Caco-2 (cell line): ENCODE results near the gene DOK1. TPM values are rescaled to one million over a fixed set of nuclear protein-coding genes. Genes with fewer than 3 reads are reported as not detected.

Source experiments
- BruUV-seq: library from RNA; stranded (reverse); fragments of 400-500 nt; replicated peaks from 2 replicates; lab custom pipeline; 2021; lab: Mats Ljungman, UMichigan
- CTCF ChIA-PET: fragments of 300-600 bp; sonication (Branson Sonifier 250); formaldehyde crosslinking; loops from one replicate; lab custom pipeline; 2022; ENCODE audit warnings: antibody characterized with exemption; lab: Charles Lee
- POLR2A ChIA-PET: fragments of 300-600 bp; sonication (Branson Sonifier 250); formaldehyde crosslinking; loops from one replicate; lab custom pipeline; 2022; ENCODE audit warnings: antibody characterized with exemption; lab: Charles Lee
- DNase-seq, 2 experiments: peaks; one replicate each; pipeline versions ENCODE4 v3.0.0 to v3.0.0-alpha.2; 2020 to 2022
- H3K27me3 ChIP-seq: replicated peaks from 2 replicates; pipeline ENCODE4 v1.6.0; 2011; ENCODE audit warnings: low read length; ENCODE audit not compliant: control insufficient read depth, insufficient read depth
- H3K36me3 ChIP-seq: 2 replicates; pipeline ENCODE4 v1.5.1; 2011; ENCODE audit warnings: low read length; ENCODE audit not compliant: control insufficient read depth, insufficient read depth
- H3K4me1 ChIP-seq: fragments of 250-450 bp; sonication (Bioruptor Pico); 2 replicates; pipeline ENCODE4 v1.5.1; 2020; ENCODE audit warnings: mild to moderate bottlenecking
- H3K4me3 ChIP-seq: 2 replicates; pipeline ENCODE4 v1.5.1; 2011; ENCODE audit warnings: low read depth, mild to moderate bottlenecking, control low read depth, low read length
- H3K9me3 ChIP-seq: fragments of 250-450 bp; sonication (Bioruptor Pico); 2 replicates; pipeline ENCODE4 v1.5.1; 2020; ENCODE audit warnings: mild to moderate bottlenecking, moderate library complexity
- H3K27ac Mint-ChIP-seq: one replicate; pipeline ENCODE4 v1.8.0; 2022; ENCODE audit warnings: mixed read lengths; ENCODE audit not compliant: unreplicated experiment
- H3K27me3 Mint-ChIP-seq: one replicate; pipeline ENCODE4 v1.8.0; 2022; ENCODE audit warnings: mixed read lengths; ENCODE audit not compliant: insufficient read depth, unreplicated experiment
- H3K36me3 Mint-ChIP-seq: one replicate; pipeline ENCODE4 v1.8.0; 2022; ENCODE audit warnings: mild to moderate bottlenecking, mixed read lengths; ENCODE audit not compliant: insufficient read depth, unreplicated experiment
- H3K4me1 Mint-ChIP-seq: one replicate; pipeline ENCODE4 v1.8.0; 2022; ENCODE audit warnings: low read depth, mixed read lengths; ENCODE audit not compliant: unreplicated experiment
- H3K4me3 Mint-ChIP-seq: one replicate; pipeline ENCODE4 v1.8.0; 2022; ENCODE audit warnings: mild to moderate bottlenecking, moderate library complexity, mixed read lengths; ENCODE audit not compliant: unreplicated experiment
- H3K9me3 Mint-ChIP-seq: one replicate; pipeline ENCODE4 v1.8.0; 2022; ENCODE audit warnings: mixed read lengths; ENCODE audit not compliant: unreplicated experiment
- intact Hi-C: fragments of 100-400 bp; cut with micrococcal nuclease; formaldehyde crosslinking; loops from one replicate; pipeline ENCODE4 v1.10.0; 2022; ENCODE audit not compliant: unreplicated experiment
- total RNA-seq: library from RNA; stranded (reverse); gene quantifications from 2 replicates; pipeline ENCODE4 v1.2.3, GENCODE V29; 2022
- TF ChIP-seq, protein P1 (sequence below), 2 experiments: fragments of 200-600 bp in 1 of 2; IDR thresholded peaks; 1 replicate in 1 of 2; 2 replicates in 1 of 2; pipeline versions ENCODE4 v1.5.1 to v1.8.0; 2011 to 2022; ENCODE audit warnings: antibody characterized with exemption in 1 of 2, control low read depth in 1 of 2, inconsistent platforms in 1 of 2, low read depth in 1 of 2, low read length in 1 of 2, mild to moderate bottlenecking in 1 of 2, moderate library complexity in 1 of 2; ENCODE audit not compliant: insufficient read depth in 1 of 2, severe bottlenecking in 1 of 2, unreplicated experiment in 1 of 2

DOK1 gene
- total RNA-seq, 1 experiment from 2014 or later = 5.1 TPM

DNA sequence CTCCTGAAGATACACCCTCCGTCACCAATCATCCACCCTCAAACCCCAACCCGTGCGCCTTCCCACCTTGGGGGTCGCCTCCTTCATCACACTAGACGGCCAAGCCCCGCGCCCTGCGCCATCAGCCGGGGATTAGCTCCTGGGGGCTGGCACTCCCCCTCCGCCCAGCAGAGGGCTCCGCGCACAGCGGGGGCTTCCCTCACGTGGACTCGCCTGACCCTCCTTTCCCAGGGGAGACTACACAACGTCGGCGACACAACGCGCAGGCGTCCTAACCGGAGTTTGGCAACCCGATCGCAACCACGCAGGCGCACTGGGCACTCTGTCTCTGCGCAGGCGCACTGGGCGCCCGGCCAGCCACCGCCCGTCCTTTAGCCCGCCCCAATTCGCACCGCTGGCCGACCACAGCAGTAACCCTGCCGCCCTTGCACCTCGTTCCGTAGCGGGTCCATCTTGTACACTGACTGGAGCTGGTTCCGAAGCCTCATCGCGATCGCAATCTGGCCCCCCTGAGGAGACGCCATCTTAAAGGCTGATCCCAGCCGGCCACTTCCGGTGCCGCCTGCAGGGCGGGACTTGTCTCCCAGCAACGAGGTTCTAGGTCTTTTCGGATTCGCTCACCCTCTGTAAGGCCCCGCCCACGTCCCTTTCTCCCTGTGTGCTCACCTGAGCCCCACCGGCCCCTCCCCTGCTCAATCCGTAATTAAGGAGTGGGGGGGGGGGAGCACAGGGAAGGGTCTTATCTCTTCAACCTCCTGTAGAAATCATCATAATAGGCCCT is 47.2 kb upstream of the DOK1 start, which contains the start of gene PCGF1:
Gene PCGF1, minus strand, starts transcription at position 551 of the 781 bp plus-strand sequence. Its CDS starts 27 bp downstream, at position 524.
- intact Hi-C loops = loop anchor here (1.0 to 2.0 kb wide), 6 partner anchors 22 to 80 kb away; partner anchors contain the start of genes AUP1, HTRA2, TTC31 and WBP1
- BruUV-seq = no TSS peak
- Histone ChIP-seq H3K9me3 (no peaks in the 10 kb centered on the region), H3K27me3 (no peaks in the 10 kb centered on the region), H3K4me3 (peak within 1 kb of the TSS; percentile 68), H3K36me3 (0 out of 2 replicates have a peak, but pooled peaks cover 2% of the 10 kb centered on the region), H3K4me1 (peaks cover 26% of the 10 kb centered on the region)
- H3K27me3 Mint-ChIP-seq = no peaks in the 10 kb centered on the region
- peaks cover 28% of the 10 kb centered on the region for H3K4me1 Mint-ChIP-seq
- H3K4me3 Mint-ChIP-seq = peak within 1 kb of the TSS; percentile 91
- H3K27ac Mint-ChIP-seq = peak within 1 kb of the TSS; percentile 99
- peak; percentile 98 to 99 for DNase-seq
- TF ChIP-seq, protein P1, sequence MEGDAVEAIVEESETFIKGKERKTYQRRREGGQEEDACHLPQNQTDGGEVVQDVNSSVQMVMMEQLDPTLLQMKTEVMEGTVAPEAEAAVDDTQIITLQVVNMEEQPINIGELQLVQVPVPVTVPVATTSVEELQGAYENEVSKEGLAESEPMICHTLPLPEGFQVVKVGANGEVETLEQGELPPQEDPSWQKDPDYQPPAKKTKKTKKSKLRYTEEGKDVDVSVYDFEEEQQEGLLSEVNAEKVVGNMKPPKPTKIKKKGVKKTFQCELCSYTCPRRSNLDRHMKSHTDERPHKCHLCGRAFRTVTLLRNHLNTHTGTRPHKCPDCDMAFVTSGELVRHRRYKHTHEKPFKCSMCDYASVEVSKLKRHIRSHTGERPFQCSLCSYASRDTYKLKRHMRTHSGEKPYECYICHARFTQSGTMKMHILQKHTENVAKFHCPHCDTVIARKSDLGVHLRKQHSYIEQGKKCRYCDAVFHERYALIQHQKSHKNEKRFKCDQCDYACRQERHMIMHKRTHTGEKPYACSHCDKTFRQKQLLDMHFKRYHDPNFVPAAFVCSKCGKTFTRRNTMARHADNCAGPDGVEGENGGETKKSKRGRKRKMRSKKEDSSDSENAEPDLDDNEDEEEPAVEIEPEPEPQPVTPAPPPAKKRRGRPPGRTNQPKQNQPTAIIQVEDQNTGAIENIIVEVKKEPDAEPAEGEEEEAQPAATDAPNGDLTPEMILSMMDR (IDR thresholded peaks at IDR 0.05; ENCODE audit: insufficient read depth in 1 of 2, low read depth in 1 of 2, low read length in 1 of 2, severe bottlenecking in 1 of 2, unreplicated experiment in 1 of 2) = peak; percentile 70 to 89
- POLR2A ChIA-PET = interaction anchor here (1.1 to 1.5 kb wide), 2 partner anchors 18 to 23 kb away, joined by 6 to 7 read pairs; partner anchors contain the start of genes AUP1 and HTRA2
- CTCF ChIA-PET = interaction anchor here (0.9 to 1.8 kb wide), 5 partner anchors 18 to 82 kb away, joined by 3 to 7 read pairs (median 7); partner anchors contain the start of genes AUP1, CCDC142, HTRA2 and TTC31
- peaks cover 50% of the 10 kb centered on the region for H3K36me3 Mint-ChIP-seq
- H3K9me3 Mint-ChIP-seq = no peaks in the 10 kb centered on the region

DNA sequence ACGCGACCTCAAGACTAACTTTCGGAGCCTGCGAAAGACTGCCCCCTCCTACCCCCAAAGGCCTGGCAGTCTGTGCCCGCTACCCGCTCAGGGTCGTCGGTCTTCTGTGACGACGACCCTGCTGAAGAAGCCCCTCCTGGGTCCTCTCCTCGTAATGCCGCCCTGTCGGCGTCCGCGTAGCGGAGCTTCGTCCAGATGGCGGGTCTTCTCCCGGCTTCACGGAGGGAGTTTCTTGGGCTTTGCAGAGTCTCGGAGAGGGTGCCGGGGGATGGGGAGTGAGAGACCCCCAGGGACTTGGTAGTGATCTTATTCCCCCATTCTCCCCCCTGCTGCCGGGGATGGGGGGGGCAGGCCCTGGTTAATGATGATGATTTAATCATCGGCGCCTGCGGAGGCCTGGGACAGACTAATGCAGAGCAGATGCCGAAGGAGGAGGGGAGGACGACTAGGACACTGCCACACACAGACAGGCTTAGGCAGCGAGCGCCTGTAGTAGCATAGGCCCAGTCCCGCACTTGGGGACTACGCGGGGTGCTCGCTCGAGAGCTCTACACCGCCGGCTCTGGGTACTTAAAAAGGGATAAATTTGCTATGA is 46.5 kb upstream of the DOK1 start:
- Mint-ChIP-seq H3K4me1 (peaks cover 28% of the 10 kb centered on the region), H3K9me3 (no peaks in the 10 kb centered on the region), H3K36me3 (peaks cover 43% of the 10 kb centered on the region), H3K27ac (peak overlapping the region; percentile 99), H3K4me3 (peak overlapping the region; percentile 91), H3K27me3 (no peaks in the 10 kb centered on the region)
- peak; percentile 49 to 58 for DNase-seq
- no TSS peak for BruUV-seq
- no peaks in the 10 kb centered on the region for H3K9me3 ChIP-seq
- peaks cover 26% of the 10 kb centered on the region for H3K4me1 ChIP-seq
- ChIA-PET CTCF (no interaction called here), POLR2A (interaction anchor here (0.6 to 1.5 kb wide), 2 partner anchors 22 kb away, joined by 5 to 7 read pairs; partner anchors contain the start of genes AUP1 and HTRA2)
- 0 out of 2 replicates have a peak, but pooled peaks cover 2% of the 10 kb centered on the region for H3K36me3 ChIP-seq
- intact Hi-C loops = loop anchor here (1.0 to 2.0 kb wide), 6 partner anchors 21 to 79 kb away; partner anchors contain the start of genes AUP1, HTRA2, TTC31 and WBP1
- TF ChIP-seq, protein P1 (IDR thresholded peaks at IDR 0.05; ENCODE audit: insufficient read depth in 1 of 2, low read depth in 1 of 2, low read length in 1 of 2, severe bottlenecking in 1 of 2, unreplicated experiment in 1 of 2) = no peak
- H3K27me3 ChIP-seq = no peaks in the 10 kb centered on the region
- H3K4me3 ChIP-seq = peak overlapping the region; percentile 68

DNA sequence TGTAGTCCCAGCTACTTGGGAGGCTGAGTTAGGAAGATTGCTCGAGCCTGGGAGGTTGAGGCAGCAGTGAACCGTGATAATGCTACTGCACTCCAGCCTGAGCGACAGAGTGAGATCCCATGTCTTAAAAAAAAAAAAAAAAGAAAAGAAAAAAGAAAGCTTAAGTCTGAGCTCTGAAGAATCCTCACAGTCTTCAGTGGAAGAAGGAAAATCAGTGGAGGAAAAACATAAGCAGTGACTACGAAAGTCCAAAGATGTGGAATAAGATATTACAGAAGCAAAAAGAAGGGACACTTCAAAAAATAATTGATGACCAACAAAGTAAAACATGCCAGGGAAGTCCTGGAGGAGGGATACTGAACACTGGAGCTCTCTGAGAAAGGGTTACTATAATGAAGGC is 44.2 kb upstream of the DOK1 start:
- POLR2A ChIA-PET = interaction anchor here (0.7 to 1.1 kb wide), 2 partner anchors 12 to 16 kb away, joined by 3 read pairs; partner anchors contain the start of gene DQX1
- BruUV-seq = no TSS peak
- peaks cover 27% of the 10 kb centered on the region for H3K36me3 Mint-ChIP-seq

More for the DNA sequence above, 44.2 kb upstream of the DOK1 start:
- CTCF ChIA-PET = interaction anchor here (0.7 kb wide), 1 partner anchor 52 kb away, joined by 4 read pairs; the partner anchor contains the start of gene WBP1
- H3K4me3 Mint-ChIP-seq = no peak overlapping the region
- DNase-seq = no peak
- H3K9me3 ChIP-seq = no peaks in the 10 kb centered on the region
- peaks cover 15% of the 10 kb centered on the region for H3K4me1 Mint-ChIP-seq
- H3K27me3 ChIP-seq = no peaks in the 10 kb centered on the region
- no peaks in the 10 kb centered on the region for H3K27me3 Mint-ChIP-seq
- 0 out of 2 replicates have a peak, but pooled peaks cover 2% of the 10 kb centered on the region for H3K36me3 ChIP-seq
- H3K4me3 ChIP-seq = no peak overlapping the region
- H3K9me3 Mint-ChIP-seq = no peaks in the 10 kb centered on the region
- H3K4me1 ChIP-seq = peaks cover 19% of the 10 kb centered on the region
- no peak overlapping the region for H3K27ac Mint-ChIP-seq
- intact Hi-C loops = no loop called here
- TF ChIP-seq, protein P1 (IDR thresholded peaks at IDR 0.05; ENCODE audit: insufficient read depth in 1 of 2, low read depth in 1 of 2, low read length in 1 of 2, severe bottlenecking in 1 of 2, unreplicated experiment in 1 of 2) = no peak
